ENCODE results near the gene CIB4. TPM values are rescaled to one million over a fixed set of nuclear protein-coding genes. Genes with fewer than 3 reads are reported as not detected.

The CIB4 gene
- total and polyA plus RNA-seq, 2 of the 4 experiments (the other 2 are of a cell fraction) = not detected

- in situ Hi-C loops (cut with MboI; ENCODE audit: low sequenced_read_pairs) (no loop called here), intact Hi-C loops (cut with micrococcal nuclease) (no loop called here), dilution Hi-C loops (cut with HindIII; ENCODE audit: low sequenced_read_pairs, unreplicated experiment) (no loop called here)
- no CpG with 5 or more reads among the region's 7 CpGs for WGBS, 2 experiments (ENCODE audit: extremely low coverage in 2 of 2, insufficient read length in 1 of 2)
- no peak overlapping the region for H3K4me2 ChIP-seq (ENCODE audit: low read depth, low read length)
- H3K4me3 ChIP-seq (ENCODE audit: insufficient read depth, low read depth, low read length) = no peak overlapping the region
- H3K79me1 ChIP-seq (ENCODE audit: low read depth in 1 of 2, low read length in 2 of 2) = no peaks in the 10 kb centered on the region
- ChIA-PET POLR2A (ENCODE audit: unreplicated experiment) (no interaction called here), CTCF (no interaction called here)
- BruUV-seq (replicated peaks) = no TSS peak
- H4K91ac ChIP-seq (ENCODE audit: insufficient read depth, low read depth, low read length) = no peak overlapping the region
- H2BK20ac ChIP-seq (ENCODE audit: low read depth, low read length) = no peak overlapping the region
- H2BK15ac ChIP-seq (ENCODE audit: low read depth, low read length) = no peak overlapping the region
- ATAC-seq (ENCODE audit: low read depth) (no peak), DNase-seq (no peak)
- no peak overlapping the region for H3K23ac ChIP-seq (ENCODE audit: low read depth, low read length)
- H3K27me3 ChIP-seq (ENCODE audit: control insufficient read depth, insufficient read depth, low read length) = peaks cover 55% of the 10 kb centered on the region
- H3K27ac ChIP-seq (ENCODE audit: insufficient read depth, low read length) = no peak overlapping the region
- no peak overlapping the region for H2AK9ac ChIP-seq (replicated peaks; ENCODE audit: low read depth, low read length, poor library complexity)
- peaks cover 3% of the 10 kb centered on the region for H3K9me3 ChIP-seq (ENCODE audit: control insufficient read depth, insufficient read depth, low read length)
- H4K5ac ChIP-seq (ENCODE audit: low read depth, low read length) = no peak overlapping the region
- no peak overlapping the region for H3K14ac ChIP-seq (replicated peaks; ENCODE audit: low read depth, low read length)
- H3K4me1 ChIP-seq (ENCODE audit: control insufficient read depth, insufficient read depth, low read length) = peaks cover 2% of the 10 kb centered on the region; the same call in 1 of the 2 replicates
- no peak overlapping the region for H2BK5ac ChIP-seq (ENCODE audit: low read depth, low read length, poor library complexity, severe bottlenecking)
- H3K9ac ChIP-seq (ENCODE audit: low read depth, low read length) = no peak overlapping the region
- no peak overlapping the region for H2AFZ ChIP-seq (replicated peaks; ENCODE audit: low read length, poor library complexity)
- H4K20me1 ChIP-seq (ENCODE audit: insufficient read depth, low read length) = no peaks in the 10 kb centered on the region
- no peak overlapping the region for H3K4ac ChIP-seq (ENCODE audit: low read depth, low read length)
- H2BK120ac ChIP-seq (ENCODE audit: low read depth, low read length) = no peak overlapping the region
- H4K8ac ChIP-seq (ENCODE audit: low read depth in 2 of 2, low read length in 2 of 2) = no peak overlapping the region
- no peak for TF ChIP-seq ELK1 (IDR thresholded peaks at IDR 0.05; ENCODE audit: borderline replicate concordance, low read depth, low read length)
- TF ChIP-seq CEBPB (IDR thresholded peaks at IDR 0.05; ENCODE audit: low read depth, low read length) = no peak
- TF ChIP-seq MAFK (IDR thresholded peaks at IDR 0.05; ENCODE audit: low read depth, low read length) = no peak
- no peak for TF ChIP-seq BHLHE40 (IDR thresholded peaks at IDR 0.05; ENCODE audit: low read depth, low read length)
- no peak for TF ChIP-seq NFE2L2 (IDR thresholded peaks at IDR 0.05; ENCODE audit: low read depth, low read length)
- H3K18ac ChIP-seq (ENCODE audit: low read depth, low read length) = no peak overlapping the region
- H3K56ac ChIP-seq (ENCODE audit: extremely low read depth, insufficient read depth, low read length) = no peak overlapping the region
- H3K36me3 ChIP-seq (ENCODE audit: control insufficient read depth, insufficient read depth, low read length) = no peaks in the 10 kb centered on the region
- no peaks in the 10 kb centered on the region for H3K9me1 ChIP-seq (ENCODE audit: insufficient read depth, low read length)
- no peak overlapping the region for H2AK5ac ChIP-seq (ENCODE audit: low read depth, low read length)
Measured at GRCh38 chr2:26651470-26651771, 10.3 kb upstream of the CIB4 start.

Measured in IMR-90 (cell line).